ENCODE results near the gene STK35. TPM values are rescaled to one million over a fixed set of nuclear protein-coding genes. Genes with fewer than 3 reads are reported as not detected.

STK35 gene
- total and polyA plus RNA-seq, 2 of the 13 experiments (the other 11 are each of a cell fraction or from before 2014, with no cell fraction given): 27.4 to 29.8 TPM

- no peak for TF ChIP-seq RNF219 (CRISPR knock-in tag; IDR thresholded peaks at IDR 0.05)
- TF ChIP-seq ZZZ3 (CRISPR knock-in tag; IDR thresholded peaks at IDR 0.05; ENCODE audit: borderline replicate concordance): no peak
- TF ChIP-seq GTF3A (CRISPR knock-in tag; conservative IDR thresholded peaks at IDR 0.05): no peak
- TF ChIP-seq MIER2 (CRISPR knock-in tag; IDR thresholded peaks at IDR 0.05): 0 out of 2 replicates have a peak, but pooled peaks have one; percentile 46
- no peak for TF ChIP-seq NPAS2 (CRISPR knock-in tag; IDR thresholded peaks at IDR 0.05; ENCODE audit: borderline replicate concordance)
- TF ChIP-seq XRCC5 (optimal IDR thresholded peaks at IDR 0.05; ENCODE audit: low read length): peak; percentile 83
- TF ChIP-seq ZNF264 (CRISPR knock-in tag; IDR thresholded peaks at IDR 0.05): no peak
- no peak for TF ChIP-seq ZNF766 (CRISPR knock-in tag; IDR thresholded peaks at IDR 0.05; ENCODE audit: borderline replicate concordance)
- no peak for TF ChIP-seq RFX5 (IDR thresholded peaks at IDR 0.05; ENCODE audit: low read depth, low read length)
- peak; percentile 77; the same call in 1 of the 2 replicates for TF ChIP-seq ZNF691 (CRISPR knock-in tag; IDR thresholded peaks at IDR 0.05; ENCODE audit: borderline replicate concordance, low read depth)
- TF ChIP-seq SIN3B (IDR thresholded peaks at IDR 0.05; ENCODE audit: low read length): 0 out of 2 replicates have a peak, but pooled peaks have one; percentile 32
- TF ChIP-seq YEATS2 (CRISPR knock-in tag; IDR thresholded peaks at IDR 0.05; ENCODE audit: borderline replicate concordance): no peak
- peak; percentile 51; the same call in 1 of the 2 replicates for TF ChIP-seq CBX5 (CRISPR knock-in tag; IDR thresholded peaks at IDR 0.05; ENCODE audit: borderline replicate concordance)
Observed at GRCh38 chr20:2172305-2173175, 70.9 kb downstream of the STK35 start (continued).

All from HepG2 (cell line).